Activated T-helper 1 cell treated with anti-CD3 and anti-CD28 coated beads, Interleukin-2, amount 50 U/mL, for 16 hours (primary cell): ENCODE results near the gene ETS1.
"Not testable (repeated sequence)": the region's sequence is repeated elsewhere in the genome, so short reads cannot be mapped to it uniquely, and the experiment has no call there.

Experiments used
- DNase-seq, 2 donors: peaks; one replicate each; pipeline ENCODE4 v3.0.0-alpha.2; 2020; ENCODE audit warnings: low read depth in 1 of 2, low spot score in 1 of 2

Gene ETS1

GRCh38 chr11:128467610-128468041 is 119.7 kb downstream of the ETS1 start:
- no peak for DNase-seq

GRCh38 chr11:128467041-128467440 is 120.3 kb downstream of the ETS1 start:
- DNase-seq: no peak

DNA sequence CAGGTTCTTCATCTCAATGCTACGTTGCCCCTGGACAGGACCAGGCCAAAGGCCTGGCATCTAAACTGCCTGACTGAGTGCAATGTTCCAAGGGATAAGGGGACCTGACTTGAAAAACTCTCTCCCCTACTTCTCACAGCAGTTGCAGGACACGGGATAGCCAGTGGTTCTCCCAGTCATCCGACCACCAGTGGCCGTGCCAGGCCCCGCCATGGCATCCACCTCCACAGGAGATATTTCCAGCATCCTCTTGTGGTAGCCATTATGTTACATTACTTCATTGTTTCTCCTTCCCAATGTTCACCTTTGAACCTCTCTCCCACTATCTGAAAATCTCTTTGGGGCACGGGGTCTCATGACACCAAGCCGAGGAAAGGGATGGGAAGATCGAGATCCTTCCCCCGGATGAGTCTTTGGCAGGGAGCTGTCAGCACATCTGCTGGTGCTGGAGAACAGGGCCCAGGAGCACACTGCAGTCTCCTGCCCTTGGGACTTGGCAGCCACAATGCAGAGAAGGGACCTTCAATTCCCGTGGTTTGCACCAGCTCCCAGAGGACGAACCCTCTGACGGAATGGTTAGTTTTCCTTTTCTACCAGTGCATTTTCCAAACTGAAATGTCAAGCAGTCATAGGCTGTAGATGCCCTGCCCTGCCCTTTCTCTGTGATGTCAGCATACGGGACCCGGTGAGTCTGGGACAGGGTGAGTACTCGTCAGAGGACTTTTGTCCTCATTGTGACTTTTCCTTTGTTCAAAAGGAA is 121.2 kb downstream of the ETS1 start:
- DNase-seq: no peak

DNA sequence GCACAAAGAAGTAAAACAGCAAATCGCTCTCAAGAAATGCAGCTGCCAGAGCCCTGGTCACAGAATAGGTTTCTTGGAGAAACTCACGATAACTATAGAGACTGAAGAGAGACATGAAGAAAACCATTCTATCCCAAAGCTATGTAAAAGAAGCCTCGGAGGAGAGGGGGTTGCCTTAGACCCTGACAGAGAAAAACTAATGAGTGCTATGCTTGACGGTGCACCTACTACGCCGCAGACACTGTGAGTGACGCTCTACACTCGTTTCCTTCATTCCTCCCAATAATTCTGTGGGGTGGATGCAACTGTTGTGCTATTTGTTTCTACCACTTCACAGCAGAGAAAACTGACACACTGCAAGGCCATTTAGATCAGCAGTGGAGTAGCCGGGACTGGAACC is 121.8 kb downstream of the ETS1 start:
- no peak for DNase-seq

- DNase-seq: no peak
Observed at GRCh38 chr11:128464878-128465450, 122.4 kb downstream of the ETS1 start.

- no peak for DNase-seq
Observed at GRCh38 chr11:128463979-128464378, 123.4 kb downstream of the ETS1 start.

DNA sequence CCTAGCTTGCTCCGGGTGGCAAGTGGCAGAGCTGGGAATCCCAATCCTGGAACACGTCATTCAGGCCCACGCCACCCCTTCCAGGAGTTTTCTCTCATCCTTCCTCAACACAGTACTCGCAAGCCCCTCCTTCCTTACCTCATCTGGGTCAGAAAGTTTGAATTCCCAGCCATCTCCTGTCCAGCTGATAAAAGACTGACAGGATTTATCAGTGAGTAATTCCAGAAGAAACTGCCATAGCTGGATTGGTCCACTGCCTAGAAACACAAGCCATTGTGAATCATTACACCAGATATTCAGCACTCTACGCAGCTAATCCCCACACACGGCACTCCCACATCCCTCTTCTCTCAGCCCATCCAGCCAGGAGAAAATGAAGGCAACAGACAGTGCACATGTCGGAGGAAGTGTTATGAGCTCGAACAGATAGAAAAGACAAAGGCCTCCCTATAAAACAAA is 124.0 kb downstream of the ETS1 start:
- DNase-seq: no peak

GRCh38 chr11:128462922-128463321 is 124.4 kb downstream of the ETS1 start:
- DNase-seq: no peak

GRCh38 chr11:128462189-128462588 is 125.2 kb downstream of the ETS1 start:
- DNase-seq: no peak

- DNase-seq: no peak
Observed at GRCh38 chr11:128458321-128458720, 129.0 kb downstream of the ETS1 start.

- no peak for DNase-seq
Observed at GRCh38 chr11:128457874-128458273, 129.5 kb downstream of the ETS1 start.

DNA sequence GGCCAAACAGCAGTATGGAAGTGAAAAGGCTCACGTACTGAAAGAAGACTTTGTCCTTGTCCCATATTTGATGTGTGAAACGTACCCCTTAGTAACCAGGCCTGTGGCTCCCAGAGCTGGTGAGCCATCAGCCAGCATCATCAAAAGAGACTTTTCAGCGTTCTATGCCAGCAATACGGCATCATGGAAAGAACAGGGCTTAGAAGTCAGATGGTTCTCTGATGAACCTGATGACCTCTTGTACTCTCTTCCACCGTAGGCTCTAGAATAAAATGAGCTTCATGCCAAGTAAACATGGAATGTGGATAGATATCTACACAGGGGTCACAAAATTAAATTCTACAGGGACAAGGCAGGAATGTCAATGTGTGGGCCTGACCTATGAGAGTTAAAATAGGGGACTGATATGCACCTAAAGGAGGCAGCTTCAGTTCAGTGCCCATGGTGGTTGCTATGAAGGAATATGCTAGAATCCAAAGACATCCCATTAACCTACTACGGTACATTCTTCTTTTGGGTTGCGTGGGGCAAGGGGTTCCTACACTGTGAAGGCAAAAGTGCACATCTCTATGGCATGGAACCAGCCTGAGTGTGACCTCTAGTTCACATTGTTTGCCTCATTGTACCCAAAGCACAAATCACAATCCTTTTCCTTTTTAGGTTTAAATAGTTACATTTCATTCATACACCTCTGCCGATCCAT is 130.6 kb downstream of the ETS1 start:
- no peak for DNase-seq

GRCh38 chr11:128455766-128456165 is 131.6 kb downstream of the ETS1 start:
- DNase-seq: no peak

DNA sequence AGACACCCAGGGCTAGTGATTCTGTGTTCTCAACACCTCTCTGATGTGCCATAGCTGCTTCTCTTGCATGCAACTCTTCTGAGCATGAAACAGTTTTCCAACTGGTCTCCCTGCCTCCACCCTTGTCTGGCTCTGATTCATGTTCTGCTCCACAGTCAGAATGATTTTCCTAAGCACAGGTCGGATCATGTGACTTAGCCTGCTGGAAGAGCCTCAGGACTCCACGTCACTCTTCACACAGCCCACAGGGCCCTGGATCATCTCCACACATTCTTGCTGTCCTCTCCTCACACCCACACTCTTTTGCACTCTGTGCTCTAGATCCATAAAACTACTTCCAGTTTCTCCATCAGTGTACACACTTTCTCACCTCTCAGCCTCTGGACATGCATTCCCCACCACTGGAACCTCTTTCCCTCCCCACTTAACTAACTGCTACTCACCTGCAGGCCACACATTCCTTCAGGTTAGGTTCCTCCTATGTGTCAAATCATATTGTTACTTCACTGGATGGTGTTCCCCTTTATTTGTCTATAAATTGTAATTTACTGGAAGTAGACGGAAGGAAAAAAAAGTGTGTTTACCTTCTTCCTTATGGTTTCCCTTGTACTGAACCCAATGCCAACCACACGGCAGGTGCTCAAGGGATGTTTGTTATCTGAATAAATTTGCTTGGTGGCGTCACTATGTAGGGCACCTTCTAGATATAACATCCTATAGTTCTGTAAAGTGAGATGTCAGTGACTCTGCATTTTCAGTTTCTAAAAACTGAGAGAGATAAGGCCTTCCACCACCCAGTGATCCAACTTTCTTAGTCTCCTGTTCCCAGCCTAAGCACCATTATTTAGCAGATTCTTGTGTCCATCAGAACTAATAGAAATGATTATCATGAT is 133.7 kb downstream of the ETS1 start:
- no peak for DNase-seq

DNA sequence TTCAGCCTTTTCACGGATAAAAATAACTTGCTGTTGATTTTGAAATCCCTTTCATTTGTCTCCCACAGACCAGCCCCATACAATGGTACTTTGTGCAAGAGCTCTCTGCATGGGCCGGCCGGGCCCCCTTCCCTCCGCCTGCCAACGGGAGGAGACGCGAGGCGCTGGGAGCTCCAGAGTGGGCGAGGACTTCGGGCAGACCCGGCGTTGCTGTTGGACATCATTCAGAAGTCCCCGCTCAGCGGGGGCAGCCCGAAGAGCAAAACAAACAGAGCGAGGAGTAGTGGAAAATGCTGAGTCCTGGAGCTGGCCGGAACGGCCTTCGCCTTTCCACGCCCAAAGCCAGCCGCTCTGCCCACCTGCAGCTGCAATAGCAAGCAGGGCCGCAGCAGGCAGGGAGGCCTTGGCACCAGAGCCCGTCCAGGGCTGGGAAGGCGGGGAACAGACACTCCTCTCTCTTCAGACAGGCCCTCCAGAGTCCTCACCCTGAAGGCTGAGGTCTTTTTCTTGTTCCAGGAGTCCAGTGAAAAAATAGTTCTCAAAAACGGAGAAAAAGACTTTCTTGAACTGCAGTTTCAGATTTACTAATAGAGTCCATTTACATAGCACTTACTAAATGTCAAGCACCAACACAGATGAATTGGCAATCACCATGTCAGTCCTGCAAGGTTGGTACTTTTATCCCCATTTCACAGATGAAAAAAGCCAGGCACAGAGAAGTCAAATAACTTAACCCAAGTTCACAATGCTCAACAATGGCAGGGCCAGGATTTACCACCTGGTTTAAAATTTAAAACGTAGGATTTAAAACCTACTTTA is 135.5 kb downstream of the ETS1 start:
- DNase-seq: no peak

GRCh38 chr11:128450882-128451651 is 136.3 kb downstream of the ETS1 start:
- no peak for DNase-seq

GRCh38 chr11:128450425-128450824 is 136.9 kb downstream of the ETS1 start:
- not testable (repeated sequence) for DNase-seq

- DNase-seq: no peak
Observed at GRCh38 chr11:128448981-128449713, 138.2 kb downstream of the ETS1 start.
